Astrocyte of the hippocampus (primary cell): ENCODE data around the gene CCDC63.
A peak's percentile ranks its signal among the peaks of the same experiment; 100 is the strongest.
"Not testable (repeated sequence)": the region's sequence is repeated elsewhere in the genome, so short reads cannot be mapped to it uniquely, and the experiment has no call there.

ENCODE experiments used
- DNase-seq: peaks from one replicate; pipeline ENCODE4 v3.0.0; 2011; ENCODE audit warnings: low read depth, low spot score

CCDC63 gene

DNA sequence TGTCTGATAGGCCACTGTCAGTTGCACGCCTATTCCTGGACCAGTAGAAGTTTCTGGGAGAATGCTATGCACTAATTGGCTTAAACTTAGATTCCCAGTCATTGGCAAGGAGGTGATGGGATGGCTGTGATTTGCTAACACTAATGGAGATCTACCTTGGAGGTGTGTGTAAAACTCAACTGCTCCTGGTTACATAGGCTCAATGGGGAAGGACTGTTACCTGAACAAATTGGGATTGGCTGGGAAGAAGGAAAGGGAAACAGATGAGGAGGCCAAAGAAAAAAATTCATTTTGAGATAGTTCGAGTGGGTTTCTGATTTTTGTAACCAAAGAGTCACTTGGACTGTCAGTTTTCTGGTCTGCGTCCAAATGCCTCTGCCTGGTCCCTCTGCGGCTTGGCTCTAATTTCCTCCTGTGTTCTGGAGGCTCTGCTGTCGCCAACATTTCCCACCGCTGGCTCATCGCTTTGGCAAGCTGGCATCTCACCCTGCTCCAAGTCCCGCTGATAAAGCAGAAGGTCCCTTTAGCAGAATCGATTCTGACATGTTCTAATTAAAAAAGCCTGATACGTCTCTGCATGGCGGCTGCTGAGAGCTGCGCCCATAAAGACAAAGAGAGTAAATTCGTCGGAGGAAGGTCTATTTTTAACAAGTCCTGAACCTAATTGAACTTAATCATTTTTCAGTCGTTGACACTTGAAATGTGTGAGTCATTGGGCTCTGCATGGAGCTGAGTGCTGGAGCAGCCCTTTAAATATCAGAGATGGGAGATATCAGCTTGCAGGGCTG, 2.0 kb upstream of the CCDC63 start:
- peak; percentile 84 for DNase-seq

DNA sequence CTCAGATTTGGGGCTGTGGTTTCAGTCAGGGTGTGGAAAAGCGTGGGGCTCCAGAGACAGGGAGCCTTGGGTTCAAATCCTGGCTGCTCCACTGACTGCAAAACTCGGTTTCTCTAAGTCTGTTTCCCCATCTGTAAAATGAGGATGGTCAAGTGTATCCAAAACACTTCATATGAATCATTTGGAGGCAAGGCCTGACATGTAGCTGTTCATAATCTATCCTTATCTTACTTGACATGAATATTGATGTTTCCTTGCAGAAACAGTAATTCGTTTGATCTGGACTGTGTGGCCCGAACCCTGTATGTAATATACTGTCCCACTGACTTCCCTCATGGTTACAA, 1.5 kb upstream of the CCDC63 start:
- DNase-seq, result no peak

DNA sequence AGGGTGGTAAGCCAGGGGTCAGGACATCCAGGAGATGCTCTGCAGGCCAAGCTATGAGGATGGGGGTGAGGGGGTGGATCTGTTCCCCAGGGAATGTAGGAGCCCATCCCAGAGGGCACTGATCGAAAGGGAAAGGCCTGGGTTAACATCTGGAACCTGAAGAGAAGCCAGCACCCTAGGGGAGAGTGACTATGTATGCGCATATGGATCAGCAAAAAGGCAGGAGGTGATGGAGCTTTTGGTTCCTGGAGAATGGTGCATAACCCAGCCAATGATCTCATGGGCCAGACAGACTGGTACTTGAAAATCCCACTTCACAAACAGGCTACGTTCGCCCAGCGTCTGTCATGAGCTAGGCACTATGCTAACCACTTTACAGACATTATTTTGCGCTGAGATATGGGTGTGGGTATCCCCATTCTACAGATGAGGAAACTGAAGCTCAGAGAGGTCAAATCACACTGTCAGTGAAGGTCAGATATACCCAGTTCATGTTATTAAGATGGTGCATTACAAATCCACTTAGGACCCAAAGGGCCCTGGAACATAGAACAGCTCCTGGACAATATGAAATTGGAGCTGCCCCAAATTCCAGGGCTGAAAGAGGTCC, 1.6 kb downstream of the CCDC63 start:
- DNase-seq, result no peak

DNA sequence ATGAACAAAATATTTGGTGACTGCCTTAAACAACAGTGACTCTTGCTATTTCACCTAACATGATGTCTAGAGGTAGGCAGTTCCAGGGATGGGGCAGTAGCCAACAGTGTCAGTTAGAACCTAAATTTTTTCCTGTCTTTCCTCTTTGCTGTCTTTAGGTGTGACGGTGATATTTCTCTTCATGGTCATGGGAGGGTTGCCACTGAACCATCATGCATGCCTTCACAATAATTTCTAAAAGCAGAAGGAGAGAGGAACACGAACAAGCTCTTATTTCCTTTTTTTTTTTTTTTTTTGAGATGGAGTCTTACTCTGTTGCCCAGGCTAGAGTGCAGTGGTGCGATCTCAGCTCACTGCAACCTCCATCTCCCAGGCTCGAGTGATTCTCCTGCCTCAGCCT, 2.4 kb downstream of the CCDC63 start:
- no peak for DNase-seq

DNA sequence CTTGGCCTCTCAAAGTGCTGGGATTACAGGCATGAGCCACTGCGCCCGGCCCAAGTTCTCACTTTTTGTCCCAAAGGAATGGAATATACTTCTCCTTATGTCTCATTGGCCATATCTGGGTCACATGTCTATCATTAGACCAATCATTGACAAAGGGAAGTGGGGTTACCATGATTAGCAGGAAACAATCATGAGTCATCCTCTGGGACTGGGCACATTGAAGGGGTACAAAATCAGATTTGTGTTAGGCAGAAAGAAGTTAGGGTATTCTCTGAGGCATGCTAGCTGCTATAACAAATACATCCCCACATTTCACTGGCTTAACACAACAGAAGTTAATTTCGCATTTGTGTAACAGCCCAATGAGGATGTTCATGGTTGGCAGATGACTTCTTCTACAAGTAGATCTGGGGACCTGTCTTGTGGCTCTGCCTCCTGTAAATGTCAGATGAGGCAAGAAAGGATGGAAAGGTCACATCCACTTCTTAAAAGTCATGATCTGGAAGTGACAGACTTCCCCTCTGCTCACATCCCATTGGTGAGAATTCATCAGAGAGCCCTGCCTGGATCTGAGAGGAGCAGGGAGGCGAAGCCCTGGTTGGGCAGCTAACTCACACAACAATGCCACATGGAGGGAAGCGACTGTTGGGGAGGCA, 3.1 kb downstream of the CCDC63 start:
- DNase-seq, result no peak

DNA sequence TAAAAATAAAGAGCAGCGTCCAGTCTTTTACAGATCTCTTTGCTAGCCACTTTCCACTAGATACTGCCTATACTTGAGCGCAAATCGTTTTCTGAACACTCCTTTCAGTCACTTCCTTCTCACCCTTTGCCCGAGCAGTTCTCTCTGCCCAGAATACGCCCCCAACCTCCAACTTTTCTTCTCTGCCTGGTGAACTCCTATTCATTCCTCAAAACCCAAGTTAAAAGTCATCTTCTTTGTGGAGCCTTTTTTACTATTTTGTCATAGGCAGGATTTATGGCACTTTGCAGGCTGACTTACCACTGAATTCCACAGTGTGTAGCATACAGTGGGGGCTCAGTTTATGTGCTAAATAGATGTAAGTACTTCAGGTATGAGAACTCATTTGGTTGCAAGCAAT, 4.0 kb downstream of the CCDC63 start:
- DNase-seq, result no peak

DNA sequence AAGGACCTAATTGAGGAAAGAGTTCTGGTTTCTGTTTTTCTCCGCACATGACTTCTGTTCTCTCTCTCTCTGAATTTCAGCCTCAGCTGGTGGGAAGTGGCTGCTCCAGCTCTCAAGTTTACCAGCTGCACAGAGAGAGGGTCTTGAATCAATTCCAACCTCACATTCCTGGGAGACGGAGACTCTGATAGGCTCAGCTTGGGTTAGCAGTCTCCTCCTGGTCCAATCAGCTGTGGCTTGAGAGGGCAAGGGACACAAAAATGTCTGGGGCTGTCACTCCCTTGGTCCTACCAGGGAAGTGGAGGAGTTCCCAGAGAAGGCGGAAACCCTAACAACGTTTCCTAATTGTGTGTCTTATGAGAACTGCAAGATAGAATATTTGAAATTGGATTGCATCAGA, 7.0 kb downstream of the CCDC63 start:
- peak; percentile 45 for DNase-seq

DNA sequence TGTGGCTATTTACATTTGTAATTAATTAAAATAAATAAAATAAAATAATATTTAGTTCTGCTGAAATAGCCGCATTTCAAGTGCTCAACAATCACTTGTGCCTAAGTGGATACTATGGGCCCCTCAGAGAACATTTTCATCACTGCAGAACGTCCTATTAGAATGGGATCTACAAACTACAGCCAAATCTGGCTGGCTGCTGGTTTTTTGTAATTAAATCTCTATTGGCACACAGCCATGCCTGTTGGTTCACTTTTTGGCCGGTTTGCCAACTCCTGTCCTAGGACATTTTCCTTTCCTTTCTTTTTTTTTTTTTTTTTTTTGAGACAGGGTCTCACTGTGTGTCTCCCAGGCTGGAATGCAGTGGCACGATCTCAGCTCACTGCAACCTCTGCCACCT, 9.8 kb downstream of the CCDC63 start:
- DNase-seq, result no peak

DNA sequence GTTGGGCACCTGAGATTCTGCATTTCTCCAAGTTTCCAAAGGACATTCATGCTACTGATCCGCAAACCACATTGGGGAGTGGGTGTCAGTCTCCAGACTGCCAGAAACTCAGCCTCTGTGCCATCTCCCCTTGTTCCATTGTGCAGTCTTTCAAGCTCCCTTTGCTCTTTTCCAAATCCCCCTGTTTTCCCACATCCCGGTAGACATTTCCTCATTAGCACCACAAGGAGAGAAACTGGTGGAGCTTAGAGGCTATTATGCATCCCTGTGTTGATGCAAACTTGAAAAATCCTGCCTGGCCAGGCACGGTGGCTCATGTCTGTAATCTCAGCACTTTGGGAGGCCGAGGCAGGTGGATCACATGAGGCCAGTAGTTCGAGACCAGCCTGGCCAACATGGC, 10.7 kb downstream of the CCDC63 start:
- no peak for DNase-seq

DNA sequence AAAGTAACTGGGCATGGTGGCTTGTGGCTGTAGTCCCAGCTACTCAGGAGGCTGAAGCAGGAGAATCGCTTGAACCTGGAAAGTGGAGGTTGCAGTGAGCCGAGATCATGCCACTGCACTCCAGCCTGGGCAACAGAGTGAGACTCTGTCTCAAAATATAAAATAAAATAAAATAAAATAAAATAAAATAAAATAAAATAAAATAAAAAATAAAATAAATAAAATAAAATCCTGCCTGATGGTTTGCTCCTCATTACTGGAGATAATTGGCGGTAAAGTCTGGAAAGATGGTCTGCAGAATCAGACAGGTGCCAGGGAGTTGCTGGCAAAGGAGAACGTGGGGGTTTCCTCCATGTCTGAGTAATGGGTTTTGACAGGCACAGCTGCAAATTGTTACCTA, 11.2 kb downstream of the CCDC63 start:
- not testable (repeated sequence) for DNase-seq

DNA sequence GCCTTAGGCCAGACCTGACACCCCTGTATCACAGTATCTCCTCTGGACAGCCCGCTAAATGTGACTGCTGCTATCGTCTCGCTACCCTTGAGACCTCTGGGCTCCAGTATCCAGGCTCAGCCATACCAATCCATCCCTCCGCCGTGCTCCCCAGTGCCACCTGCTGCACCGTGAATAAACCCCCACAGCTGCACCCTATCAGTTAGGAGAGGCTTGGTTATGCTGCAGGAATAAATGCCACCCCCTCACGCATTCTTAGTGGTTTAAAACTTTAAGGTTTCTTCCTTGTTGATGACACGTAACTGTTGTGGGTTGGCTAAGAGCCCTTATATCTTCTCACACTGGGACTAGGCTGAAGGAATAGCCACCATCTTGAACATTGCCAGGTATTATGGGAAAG, 12.1 kb downstream of the CCDC63 start:
- no peak for DNase-seq

DNA sequence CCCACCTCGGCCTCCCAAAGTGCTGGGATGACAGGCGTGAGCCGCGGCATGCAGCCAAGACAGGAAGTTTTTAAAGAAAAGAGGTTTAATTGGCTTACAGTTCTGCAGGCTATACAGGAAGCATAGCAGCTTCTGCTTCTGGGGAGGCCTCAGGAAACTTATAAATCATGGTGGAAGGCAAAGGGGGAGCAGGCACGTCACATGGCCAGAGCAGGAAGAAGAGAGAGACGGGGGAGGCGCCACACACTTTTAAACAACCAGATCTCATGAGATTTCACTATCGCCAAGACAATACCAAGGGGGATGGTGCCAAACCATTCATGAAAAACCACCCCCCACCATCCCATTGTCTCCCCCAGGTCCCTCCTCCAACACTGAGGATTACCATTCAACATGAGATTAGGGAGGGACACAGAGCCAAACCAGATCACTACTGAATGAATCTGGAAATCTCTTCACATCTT, 14.1 kb downstream of the CCDC63 start:
- no peak for DNase-seq

DNA sequence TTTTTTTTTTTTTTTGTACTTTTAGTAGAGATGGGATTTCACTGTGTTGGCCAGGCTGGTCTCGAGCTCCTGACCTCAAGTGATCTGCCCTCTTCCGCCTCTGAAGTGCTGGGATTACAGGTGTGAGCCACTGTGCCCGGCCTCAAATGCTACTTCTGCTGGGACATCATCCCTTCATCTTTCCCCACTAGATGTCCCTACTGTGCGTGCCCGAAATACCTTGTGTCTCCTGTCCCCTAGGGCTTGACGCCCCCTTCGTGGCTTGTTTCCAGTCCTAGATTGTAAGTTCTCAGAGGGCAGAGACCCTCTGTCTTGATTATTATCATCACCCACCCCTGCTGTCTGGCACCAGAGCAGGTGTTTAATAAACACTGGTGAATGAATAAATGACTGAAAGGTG, 14.9 kb downstream of the CCDC63 start:
- no peak for DNase-seq

DNA sequence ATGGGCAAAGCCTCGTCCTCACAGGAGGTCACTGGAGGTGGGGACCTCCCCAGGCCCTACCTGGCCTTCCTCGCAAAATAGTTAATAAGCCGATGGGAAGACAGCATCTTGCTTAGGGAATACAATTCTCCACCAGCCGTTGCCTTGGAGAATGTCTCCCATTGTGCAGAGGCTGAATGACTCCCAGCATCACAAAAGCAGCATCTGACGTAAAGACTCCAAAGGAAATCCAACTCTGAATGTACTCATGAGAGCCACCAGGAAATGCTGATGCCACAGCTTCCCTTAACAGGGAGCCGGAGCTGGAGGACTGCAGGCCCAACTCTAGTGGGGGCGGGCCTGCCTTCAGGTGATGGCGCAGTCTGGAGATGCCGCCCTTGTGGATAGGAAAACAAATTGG, 15.5 kb downstream of the CCDC63 start:
- DNase-seq, result no peak

DNA sequence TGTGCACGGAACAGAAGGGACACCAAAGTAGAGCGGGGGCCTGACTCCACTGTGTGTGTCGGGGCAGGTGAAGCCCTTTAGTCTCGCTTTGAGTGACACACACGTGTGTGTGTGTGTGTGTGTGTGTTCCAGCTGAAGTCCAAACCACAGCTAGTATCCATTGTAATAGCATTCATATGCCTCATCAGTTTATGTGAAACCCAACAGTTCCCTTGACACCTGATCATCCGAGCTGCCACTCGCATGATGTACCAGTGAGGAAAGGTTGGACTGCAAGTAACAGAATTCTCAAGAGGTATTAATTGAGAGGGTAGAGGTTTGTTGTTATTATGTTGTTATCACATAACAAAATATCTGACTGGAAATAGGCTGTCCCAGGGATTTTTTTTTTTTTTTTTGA, 16.4 kb downstream of the CCDC63 start:
- DNase-seq, result no peak

DNA sequence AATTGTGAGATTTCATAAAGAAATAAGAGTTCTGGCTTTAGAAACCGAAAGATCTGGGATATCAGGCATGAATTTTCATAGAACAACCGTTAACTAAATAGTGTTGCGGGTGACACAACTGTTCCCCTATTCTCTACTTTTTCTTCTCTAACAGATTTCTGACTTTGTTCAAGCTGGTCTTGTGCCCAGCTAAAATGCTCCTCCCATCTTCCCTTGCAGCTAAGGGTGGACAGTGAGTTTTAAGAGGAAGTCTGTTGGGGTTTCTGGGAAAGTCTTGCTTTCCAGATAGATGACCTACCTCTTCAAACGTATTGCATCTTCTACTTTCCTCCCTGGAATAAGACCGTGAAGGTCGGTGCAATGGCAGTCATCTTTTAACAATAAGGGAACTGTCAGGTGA, 18.7 kb downstream of the CCDC63 start:
- no peak for DNase-seq

DNA sequence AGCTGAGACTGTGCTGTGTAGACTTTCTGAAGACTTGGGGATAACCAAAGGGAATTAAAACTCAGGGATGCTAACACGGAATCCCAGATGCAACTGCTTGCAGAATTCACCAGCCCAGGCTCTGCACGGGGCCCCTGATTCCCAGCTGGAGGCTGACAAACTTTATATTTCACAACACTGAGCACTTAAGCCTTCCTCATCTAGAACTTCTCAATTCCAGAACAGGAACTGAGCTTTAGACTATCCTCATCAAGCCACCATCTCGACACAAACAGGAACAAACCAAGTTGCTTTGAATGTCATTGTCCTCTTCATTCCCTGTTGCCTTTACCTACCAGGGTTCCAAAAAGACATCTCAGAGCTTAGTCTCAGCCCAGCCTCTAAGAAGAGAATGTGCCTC, 22.2 kb downstream of the CCDC63 start:
- DNase-seq, result no peak

DNA sequence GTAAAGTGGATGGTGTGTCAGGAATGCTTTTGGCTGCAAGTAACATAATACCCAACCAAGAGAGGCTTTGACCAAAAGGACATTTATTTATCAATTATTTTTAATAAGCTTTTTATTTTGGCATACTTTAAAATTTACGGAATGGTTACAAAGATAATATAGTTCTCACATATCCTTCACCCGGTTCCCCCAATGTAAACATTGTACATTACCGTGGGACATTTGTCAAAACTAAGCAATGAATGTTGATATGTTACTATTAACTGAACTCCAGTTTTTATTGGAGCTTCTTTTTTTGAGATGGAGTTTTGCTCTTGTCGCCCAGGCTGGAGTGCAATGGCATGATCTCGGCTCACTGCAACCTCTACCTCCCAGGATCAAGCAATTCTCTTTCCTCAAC, 23.0 kb downstream of the CCDC63 start:
- no peak for DNase-seq

DNA sequence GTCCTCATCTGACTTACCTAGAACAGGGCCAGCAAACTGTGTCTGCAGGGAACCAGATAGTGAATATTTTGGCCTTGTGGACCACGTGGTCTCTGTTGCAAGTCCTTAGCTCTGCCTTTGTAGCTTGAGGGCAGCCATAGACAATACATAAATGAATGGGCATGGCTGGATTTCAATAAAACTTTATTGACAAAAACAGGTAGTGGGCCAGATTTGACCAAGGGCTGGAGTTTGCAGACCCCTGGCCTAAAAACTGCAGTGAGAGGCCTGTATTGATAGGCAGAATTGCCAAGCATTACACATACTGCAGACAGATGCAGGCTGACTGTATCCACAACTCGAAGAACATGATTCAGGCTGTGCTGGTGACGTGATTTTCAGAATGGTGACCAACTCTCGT, 25.3 kb downstream of the CCDC63 start:
- DNase-seq, result no peak

DNA sequence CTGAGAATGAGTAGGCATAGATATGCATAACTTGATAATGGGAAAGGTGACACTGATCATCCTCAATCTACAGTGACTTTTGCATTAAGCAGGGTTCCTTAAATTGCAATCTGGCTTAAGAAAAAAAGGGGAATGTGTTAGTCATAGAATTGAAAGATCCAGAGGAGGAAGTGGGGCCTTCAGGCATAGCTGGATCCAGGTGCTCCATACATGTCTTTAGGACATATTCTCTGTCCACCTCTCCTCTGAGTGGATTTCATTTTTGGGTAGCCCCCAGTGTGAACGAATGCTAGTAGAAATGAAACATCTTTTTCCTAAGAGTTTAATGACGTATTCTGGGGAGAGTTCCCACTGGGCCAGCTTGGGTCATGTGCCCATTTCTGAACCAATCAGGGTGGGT, 27.6 kb downstream of the CCDC63 start:
- no peak for DNase-seq

DNA sequence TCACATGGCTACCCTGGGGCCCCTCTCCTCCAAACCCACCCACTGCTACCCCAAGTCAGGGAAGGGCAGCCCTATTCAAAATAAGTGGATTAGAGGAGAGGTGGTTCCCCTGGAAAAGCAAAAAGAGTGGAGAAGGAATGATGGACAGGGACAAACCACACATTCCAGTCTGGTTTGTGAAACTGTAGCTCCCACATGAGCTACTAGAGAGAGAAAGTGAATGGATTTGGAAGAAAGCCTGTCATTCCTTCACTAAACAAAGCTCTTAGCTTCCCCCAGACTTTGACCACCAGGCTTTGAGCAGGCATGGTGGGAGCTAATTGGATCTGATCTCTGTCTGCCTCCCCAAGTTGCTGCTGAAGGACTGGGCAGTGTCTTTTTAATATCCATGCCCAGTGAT, 28.0 kb downstream of the CCDC63 start:
- DNase-seq, result peak; percentile 72

DNA sequence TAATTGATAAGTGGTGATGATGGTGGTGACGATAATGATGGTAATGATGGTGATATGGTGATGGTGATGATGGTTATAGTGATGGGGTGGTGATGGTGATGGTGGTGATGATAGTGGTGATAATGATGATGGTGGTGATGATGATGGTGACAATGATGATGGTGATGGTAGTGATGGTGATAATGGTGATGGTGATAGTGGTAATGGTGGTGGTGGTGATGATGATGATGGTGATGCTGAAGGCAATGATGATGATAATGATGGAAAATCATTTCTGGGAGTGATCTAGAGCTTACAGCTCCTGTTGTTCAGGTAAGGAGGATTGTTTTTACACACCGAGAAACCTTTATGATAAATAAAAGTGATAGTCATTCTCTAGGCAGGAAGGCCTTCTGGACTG, 33.9 kb downstream of the CCDC63 start:
- DNase-seq, result no peak

DNA sequence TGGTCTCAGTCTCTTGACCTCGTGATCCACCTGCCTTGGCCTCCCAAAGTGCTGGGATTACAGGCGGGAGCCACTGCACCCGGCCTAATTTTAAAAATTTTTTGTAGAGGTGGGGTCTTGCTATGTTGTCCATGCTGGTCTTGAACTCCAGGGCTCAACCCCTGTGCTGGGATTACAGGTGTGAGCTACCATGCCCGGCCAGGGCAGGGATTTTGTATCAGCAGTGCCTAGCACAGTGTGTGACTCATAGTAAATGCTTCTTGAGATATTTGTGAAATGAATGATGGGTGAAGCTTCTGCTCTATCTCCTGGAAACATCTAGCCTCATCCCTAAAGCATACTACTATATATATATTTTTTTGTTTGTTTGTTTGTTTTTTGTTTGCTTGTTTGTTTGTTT, 36.5 kb downstream of the CCDC63 start:
- no peak for DNase-seq
